Liver (tissue), 9 donors: Measurements from ENCODE around the gene ROBO4. TPM values are rescaled to one million over a fixed set of nuclear protein-coding genes. Genes with fewer than 3 reads are reported as not detected.

ENCODE experiments used
- DNase-seq: peaks from one replicate; pipeline ENCODE4 v3.0.0-alpha.2; 2017; ENCODE audit warnings: low spot score
- H3K27ac ChIP-seq, 2 donors: one replicate each; pipeline ENCODE4 v1.7.0; 2013; ENCODE audit warnings: inconsistent platforms in 2 of 2, low read length in 2 of 2, control low read depth in 1 of 2, low read depth in 1 of 2, mild to moderate bottlenecking in 1 of 2
- H3K27me3 ChIP-seq, 4 donors: one replicate each; pipeline versions ENCODE4 v1.6.1 to v1.7.0; 2013; ENCODE audit warnings: low read length in 3 of 4, inconsistent platforms in 1 of 4, mild to moderate bottlenecking in 1 of 4, moderate library complexity in 1 of 4; ENCODE audit not compliant: control insufficient read depth in 4 of 4, insufficient read depth in 4 of 4
- H3K36me3 ChIP-seq, 4 donors: one replicate each; pipeline versions ENCODE4 v1.6.1 to v1.7.0; 2013; ENCODE audit warnings: low read length in 3 of 4, mild to moderate bottlenecking in 3 of 4, low read depth in 1 of 4, moderate library complexity in 1 of 4; ENCODE audit not compliant: control insufficient read depth in 4 of 4, insufficient read depth in 3 of 4
- H3K4me1 ChIP-seq, 4 donors: one replicate each; pipeline versions ENCODE4 v1.6.1 to v1.7.0; 2013; ENCODE audit warnings: low read length in 3 of 4, mild to moderate bottlenecking in 3 of 4, moderate library complexity in 1 of 4; ENCODE audit not compliant: control insufficient read depth in 4 of 4, insufficient read depth in 4 of 4
- H3K4me3 ChIP-seq, 3 donors: one replicate each; pipeline versions ENCODE4 v1.6.1 to v1.7.0; 2013; ENCODE audit warnings: low read length in 3 of 3, control low read depth in 1 of 3, low read depth in 1 of 3, mild to moderate bottlenecking in 1 of 3
- H3K9ac ChIP-seq, 2 donors: one replicate each; pipeline ENCODE4 v1.7.0; 2013; ENCODE audit warnings: low read length in 2 of 2, mild to moderate bottlenecking in 2 of 2, moderate library complexity in 2 of 2, control low read depth in 1 of 2, low read depth in 1 of 2
- H3K9me3 ChIP-seq, 4 donors: one replicate each; pipeline versions ENCODE4 v1.6.1 to v1.7.0; 2013; ENCODE audit warnings: low read length in 3 of 4; ENCODE audit not compliant: control insufficient read depth in 4 of 4
- EGR1 ChIP-seq, 2 donors: IDR thresholded peaks; 2 replicates each; pipeline ENCODE4 v1.6.1; 2016 to 2018; ENCODE audit warnings: antibody characterized with exemption in 2 of 2, low read depth in 2 of 2
- FOXA2 ChIP-seq: IDR thresholded peaks from 2 replicates; pipeline ENCODE4 v1.6.1; 2016; ENCODE audit warnings: antibody characterized with exemption
- HNF4A ChIP-seq, 2 donors: conservative IDR thresholded peaks; 2 replicates each; pipeline ENCODE4 v1.6.1; 2016; ENCODE audit warnings: antibody characterized with exemption in 2 of 2, mild to moderate bottlenecking in 2 of 2
- HNF4G ChIP-seq: IDR thresholded peaks from 2 replicates; pipeline ENCODE4 v1.6.1; 2016; ENCODE audit warnings: antibody characterized with exemption
- JUND ChIP-seq, 2 donors: IDR thresholded peaks; 2 replicates each; pipeline ENCODE4 v1.6.1; 2016; ENCODE audit warnings: antibody characterized with exemption in 2 of 2
- NR2F2 ChIP-seq: IDR thresholded peaks from 2 replicates; pipeline ENCODE4 v1.6.1; 2016; ENCODE audit warnings: antibody characterized with exemption
- RAD21 ChIP-seq, 2 donors: IDR thresholded peaks; 2 replicates each; pipeline ENCODE4 v1.6.1; 2016; ENCODE audit warnings: antibody characterized with exemption in 2 of 2, mild to moderate bottlenecking in 2 of 2
- RXRA ChIP-seq, 2 donors: IDR thresholded peaks; 2 replicates each; pipeline ENCODE4 v1.6.1; 2017 to 2018; ENCODE audit warnings: antibody characterized with exemption in 2 of 2, mild to moderate bottlenecking in 1 of 2
- SP1 ChIP-seq: IDR thresholded peaks from 2 replicates; pipeline ENCODE4 v1.6.1; 2018; ENCODE audit warnings: antibody characterized with exemption, mild to moderate bottlenecking
- YY1 ChIP-seq: IDR thresholded peaks from 2 replicates; pipeline ENCODE4 v1.6.1; 2016; ENCODE audit warnings: antibody characterized with exemption, mild to moderate bottlenecking
- WGBS: extraction: QIAGEN DNeasy Blood & Tissue Kit; methylation state at CpG from one replicate; pipeline ENCODE4 v1.1.7; 2013; 5-methylcytosine and 5-hydroxymethylcytosine counted together
- polyA plus RNA-seq, 2 donors: library from polyadenylated mRNA; stranded (reverse) in 1 of 2; unstranded in 1 of 2; fragments of 200-250 nt in 1 of 2; fragments of >200 nt in 1 of 2; fragmentation: Nextera tagmentation in 1 of 2; extraction: Ambion mirVana in 1 of 2; gene quantifications; one replicate each; pipeline versions ENCODE4 v1.2.1 to v1.2.3, GENCODE V29; 2013 to 2015
- total RNA-seq, 2 donors: library from RNA; depleted of rRNA; stranded (reverse); fragments of >200 nt; gene quantifications; one replicate each; pipeline ENCODE4 v1.2.3, GENCODE V29; 2014
- TF ChIP-seq, protein P1 (sequence below): IDR thresholded peaks from 2 replicates; pipeline ENCODE4 v1.6.1; 2016; ENCODE audit warnings: antibody characterized with exemption
- TF ChIP-seq, protein P2 (sequence below): IDR thresholded peaks from 2 replicates; pipeline ENCODE4 v1.6.1; 2016; ENCODE audit warnings: antibody characterized with exemption, mild to moderate bottlenecking
- TF ChIP-seq, protein P3 (sequence below): fragments of 150-350 bp; IDR thresholded peaks from 2 replicates; pipeline ENCODE4 v1.5.1; 2017; ENCODE audit warnings: improper control_type of control experiment, low read depth, low read length; ENCODE audit not compliant: missing input control
- donor health status: healthy.
- donor health status: healthy.
- donor health status: healthy.
- donor health status: healthy.
- donor health status: healthy.

The ROBO4 gene
- total and polyA plus RNA-seq, 4 donors, result 2.5 to 17.2 (median 7.6) TPM

DNA sequence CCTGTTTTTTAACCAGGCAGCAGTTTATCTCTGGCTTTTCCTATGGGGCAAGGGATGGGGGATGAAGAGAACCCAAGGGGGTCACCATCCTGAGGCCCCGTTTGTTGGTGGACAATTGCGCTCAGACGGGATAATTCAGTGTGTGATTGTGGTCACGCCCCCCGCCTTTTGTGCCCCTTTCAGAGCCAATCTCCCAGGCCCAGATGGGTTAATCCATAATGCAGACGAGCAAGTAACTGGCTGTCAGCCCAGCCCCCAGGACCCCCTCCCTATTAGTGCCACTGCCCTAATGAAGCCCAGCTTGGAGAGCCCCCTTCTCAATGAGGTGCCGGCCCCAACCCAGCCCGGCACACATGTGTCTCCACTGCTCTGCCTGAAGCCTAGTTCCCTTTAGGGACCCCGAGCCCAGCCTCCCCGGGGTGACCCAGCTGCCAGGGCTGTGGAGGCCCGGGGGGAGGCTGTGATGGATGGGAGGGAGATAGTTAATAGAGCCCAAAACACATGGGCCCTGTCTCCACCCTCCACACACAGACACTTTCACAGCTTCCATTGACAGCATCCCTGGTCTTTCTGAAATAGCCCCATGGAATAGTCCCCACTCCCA is 51.5 kb downstream of the ROBO4 start (continued):
- TF ChIP-seq, protein P1, sequence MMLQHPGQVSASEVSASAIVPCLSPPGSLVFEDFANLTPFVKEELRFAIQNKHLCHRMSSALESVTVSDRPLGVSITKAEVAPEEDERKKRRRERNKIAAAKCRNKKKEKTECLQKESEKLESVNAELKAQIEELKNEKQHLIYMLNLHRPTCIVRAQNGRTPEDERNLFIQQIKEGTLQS, result no peak

DNA sequence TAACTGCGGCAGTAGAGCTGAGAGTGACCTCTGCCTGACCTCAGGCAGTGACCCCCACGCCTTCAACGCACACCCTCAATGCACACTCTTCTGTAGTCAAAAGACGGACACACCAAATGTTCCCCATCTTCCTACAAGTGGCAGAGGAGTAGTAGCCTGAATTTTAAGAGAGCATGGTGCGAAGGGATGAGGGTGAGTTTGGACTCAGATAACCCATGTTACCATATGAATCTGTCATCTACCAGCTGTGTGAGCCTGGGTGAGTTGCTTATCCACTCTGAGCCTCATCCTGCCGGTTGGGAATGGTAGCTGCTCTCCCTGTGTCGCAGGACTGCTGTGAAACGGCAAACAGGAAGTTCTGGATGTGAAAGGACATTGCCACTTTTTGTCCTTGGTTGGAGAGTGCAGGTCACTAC is 53.0 kb downstream of the ROBO4 start:
- H3K9me3 ChIP-seq, result no peaks in the 10 kb centered on the region
- TF ChIP-seq, protein P2, sequence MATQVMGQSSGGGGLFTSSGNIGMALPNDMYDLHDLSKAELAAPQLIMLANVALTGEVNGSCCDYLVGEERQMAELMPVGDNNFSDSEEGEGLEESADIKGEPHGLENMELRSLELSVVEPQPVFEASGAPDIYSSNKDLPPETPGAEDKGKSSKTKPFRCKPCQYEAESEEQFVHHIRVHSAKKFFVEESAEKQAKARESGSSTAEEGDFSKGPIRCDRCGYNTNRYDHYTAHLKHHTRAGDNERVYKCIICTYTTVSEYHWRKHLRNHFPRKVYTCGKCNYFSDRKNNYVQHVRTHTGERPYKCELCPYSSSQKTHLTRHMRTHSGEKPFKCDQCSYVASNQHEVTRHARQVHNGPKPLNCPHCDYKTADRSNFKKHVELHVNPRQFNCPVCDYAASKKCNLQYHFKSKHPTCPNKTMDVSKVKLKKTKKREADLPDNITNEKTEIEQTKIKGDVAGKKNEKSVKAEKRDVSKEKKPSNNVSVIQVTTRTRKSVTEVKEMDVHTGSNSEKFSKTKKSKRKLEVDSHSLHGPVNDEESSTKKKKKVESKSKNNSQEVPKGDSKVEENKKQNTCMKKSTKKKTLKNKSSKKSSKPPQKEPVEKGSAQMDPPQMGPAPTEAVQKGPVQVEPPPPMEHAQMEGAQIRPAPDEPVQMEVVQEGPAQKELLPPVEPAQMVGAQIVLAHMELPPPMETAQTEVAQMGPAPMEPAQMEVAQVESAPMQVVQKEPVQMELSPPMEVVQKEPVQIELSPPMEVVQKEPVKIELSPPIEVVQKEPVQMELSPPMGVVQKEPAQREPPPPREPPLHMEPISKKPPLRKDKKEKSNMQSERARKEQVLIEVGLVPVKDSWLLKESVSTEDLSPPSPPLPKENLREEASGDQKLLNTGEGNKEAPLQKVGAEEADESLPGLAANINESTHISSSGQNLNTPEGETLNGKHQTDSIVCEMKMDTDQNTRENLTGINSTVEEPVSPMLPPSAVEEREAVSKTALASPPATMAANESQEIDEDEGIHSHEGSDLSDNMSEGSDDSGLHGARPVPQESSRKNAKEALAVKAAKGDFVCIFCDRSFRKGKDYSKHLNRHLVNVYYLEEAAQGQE, result no peak
- no peak for TF ChIP-seq YY1
- no peak for TF ChIP-seq RXRA (IDR thresholded peaks at IDR 0.05)
- no peak for TF ChIP-seq FOXA2
- no peak for TF ChIP-seq NR2F2
- TF ChIP-seq JUND (IDR thresholded peaks at IDR 0.05), result no peak
- no peak for TF ChIP-seq HNF4A (conservative IDR thresholded peaks at IDR 0.05)
- TF ChIP-seq, protein P3, sequence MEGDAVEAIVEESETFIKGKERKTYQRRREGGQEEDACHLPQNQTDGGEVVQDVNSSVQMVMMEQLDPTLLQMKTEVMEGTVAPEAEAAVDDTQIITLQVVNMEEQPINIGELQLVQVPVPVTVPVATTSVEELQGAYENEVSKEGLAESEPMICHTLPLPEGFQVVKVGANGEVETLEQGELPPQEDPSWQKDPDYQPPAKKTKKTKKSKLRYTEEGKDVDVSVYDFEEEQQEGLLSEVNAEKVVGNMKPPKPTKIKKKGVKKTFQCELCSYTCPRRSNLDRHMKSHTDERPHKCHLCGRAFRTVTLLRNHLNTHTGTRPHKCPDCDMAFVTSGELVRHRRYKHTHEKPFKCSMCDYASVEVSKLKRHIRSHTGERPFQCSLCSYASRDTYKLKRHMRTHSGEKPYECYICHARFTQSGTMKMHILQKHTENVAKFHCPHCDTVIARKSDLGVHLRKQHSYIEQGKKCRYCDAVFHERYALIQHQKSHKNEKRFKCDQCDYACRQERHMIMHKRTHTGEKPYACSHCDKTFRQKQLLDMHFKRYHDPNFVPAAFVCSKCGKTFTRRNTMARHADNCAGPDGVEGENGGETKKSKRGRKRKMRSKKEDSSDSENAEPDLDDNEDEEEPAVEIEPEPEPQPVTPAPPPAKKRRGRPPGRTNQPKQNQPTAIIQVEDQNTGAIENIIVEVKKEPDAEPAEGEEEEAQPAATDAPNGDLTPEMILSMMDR, result no peak
- TF ChIP-seq EGR1 (IDR thresholded peaks at IDR 0.05; ENCODE audit: low read depth in 2 of 2), result no peak
- TF ChIP-seq RAD21 (IDR thresholded peaks at IDR 0.05), result no peak
- peaks cover 0 to 46% (median 29%) of the 10 kb centered on the region in 4 donors for H3K27me3 ChIP-seq
- no peak for DNase-seq
- H3K4me1 ChIP-seq, result peaks cover 0 to 5% (median 3%) of the 10 kb centered on the region in 4 donors
- H3K36me3 ChIP-seq, result no peaks in the 10 kb centered on the region
- no peak overlapping the region for H3K27ac ChIP-seq
- no peak overlapping the region for H3K4me3 ChIP-seq
- H3K9ac ChIP-seq, result no peak overlapping the region
- 10% methylated on average over 8 of the region's 8 CpGs for WGBS

DNA sequence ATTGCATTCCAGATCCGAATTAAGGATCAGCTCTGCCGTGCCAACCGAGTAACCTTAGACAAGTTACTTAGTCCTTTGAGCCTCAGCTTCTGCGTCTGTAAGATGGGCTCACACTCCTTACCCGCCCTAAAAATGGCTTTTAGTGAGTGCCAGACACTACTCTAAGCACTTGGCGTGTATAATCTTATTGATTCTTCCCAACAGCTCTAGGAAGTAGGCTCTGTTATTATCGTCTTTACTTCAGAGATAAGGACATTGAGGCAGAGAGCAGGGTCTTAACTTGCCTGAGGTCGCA is 54.1 kb downstream of the ROBO4 start:
- H3K27ac ChIP-seq, result no peak overlapping the region
- peaks cover 7 to 49% (median 27%) of the 10 kb centered on the region in 4 donors for H3K27me3 ChIP-seq
- H3K36me3 ChIP-seq, result no peaks in the 10 kb centered on the region
- WGBS, result 9% methylated on average over 8 of the region's 8 CpGs
- no peaks in the 10 kb centered on the region for H3K9me3 ChIP-seq
- H3K4me3 ChIP-seq, result no peak overlapping the region
- peaks cover 7 to 13% (median 9%) of the 10 kb centered on the region in 4 donors for H3K4me1 ChIP-seq
- no peak overlapping the region for H3K9ac ChIP-seq
- DNase-seq, result no peak
- no peak for TF ChIP-seq SP1
- TF ChIP-seq HNF4A (conservative IDR thresholded peaks at IDR 0.05), result no peak
- TF ChIP-seq, protein P2, result no peak
- no peak for TF ChIP-seq HNF4G
- TF ChIP-seq JUND (IDR thresholded peaks at IDR 0.05), result no peak
- no peak for TF ChIP-seq NR2F2
- no peak for TF ChIP-seq YY1
